Measurements from ENCODE around the gene RTN1. TPM values are rescaled to one million over a fixed set of nuclear protein-coding genes. Genes with fewer than 3 reads are reported as not detected.

The RTN1 gene
- total and polyA plus RNA-seq, 9 of the 15 experiments (the other 6 are each of a cell fraction or from before 2014, with no cell fraction given): 0.03 to 0.09 TPM; not detected in 7

- WGBS (ENCODE audit: insufficient coverage, low coverage, missing lambda C conversion rate): 0% methylated on average over 2 of the region's 2 CpGs
- H3K9me1 ChIP-seq (ENCODE audit: control insufficient read depth, insufficient read depth, low read length): no peaks in the 10 kb centered on the region
These were observed 101.0 kb downstream of the RTN1 start for GRCh38 chr14:59769586-59769985.

More at GRCh38 chr14:59769586-59769985, 101.0 kb downstream of the RTN1 start:
- Histone ChIP-seq H3K4me1 (replicated peaks in 1 of 2; ENCODE audit: control insufficient read depth in 2 of 2, insufficient read depth in 2 of 2, low read length in 2 of 2) (no peaks in the 10 kb centered on the region), H3K36me3 (ENCODE audit: control insufficient read depth, insufficient read depth, low read length) (no peaks in the 10 kb centered on the region), H2AFZ (ENCODE audit: low read depth, low read length) (no peak overlapping the region), H3K27ac (ENCODE audit: extremely low read depth, low read depth, low read length) (no peak overlapping the region), H3K9ac (ENCODE audit: insufficient read depth in 1 of 2, low read depth in 2 of 2, low read length in 2 of 2) (no peak overlapping the region), H3K27me3 (ENCODE audit: control insufficient read depth in 2 of 2, insufficient read depth in 2 of 2, low read length in 2 of 2) (no peaks in the 10 kb centered on the region), H3K79me2 (ENCODE audit: control insufficient read depth, insufficient read depth, low read length) (no peaks in the 10 kb centered on the region), H3K4me2 (ENCODE audit: insufficient read depth, low read length) (no peak overlapping the region), H4K20me1 (replicated peaks; ENCODE audit: control insufficient read depth, insufficient read depth, low read length) (no peaks in the 10 kb centered on the region), H3K9me3 (replicated peaks; ENCODE audit: control insufficient read depth, insufficient read depth, low read depth, low read length) (no peaks in the 10 kb centered on the region), H3K4me3 (no peak overlapping the region)
- POLR2A ChIA-PET: no interaction called here
- no peak for TF ChIP-seq ZNF561 (CRISPR knock-in tag; conservative IDR thresholded peaks at IDR 0.05)
- TF ChIP-seq TRIM25 (IDR thresholded peaks at IDR 0.05; ENCODE audit: borderline replicate concordance): no peak
- TF ChIP-seq EWSR1 (IDR thresholded peaks at IDR 0.05; ENCODE audit: borderline replicate concordance, low read depth, partially characterized antibody): no peak
- no peak for TF ChIP-seq HDAC1 (IDR thresholded peaks at IDR 0.05)
- no peak for TF ChIP-seq HDAC2 (IDR thresholded peaks at IDR 0.05)
- TF ChIP-seq TCF3 (CRISPR knock-in tag; IDR thresholded peaks at IDR 0.05): no peak
- TF ChIP-seq ZNF316 (IDR thresholded peaks at IDR 0.05): no peak
- TF ChIP-seq DDX20 (tag; IDR thresholded peaks at IDR 0.05; ENCODE audit: low read depth): no peak
- no peak for TF ChIP-seq HES1 (IDR thresholded peaks at IDR 0.05; ENCODE audit: low read depth)
- no peak for TF ChIP-seq RFX5 (IDR thresholded peaks at IDR 0.05; ENCODE audit: low read depth, low read length)
- no TSS peak for BruUV-seq (replicated peaks)
- in situ Hi-C loops (cut with MboI) (no loop called here), intact Hi-C loops (cut with micrococcal nuclease) (no loop called here)
- FAIRE-seq: no peak
- no peak for DNase-seq (ENCODE audit: extremely low read depth in 1 of 4, low spot score in 3 of 4)
- ATAC-seq: no peak
- CTCF ChIA-PET (ENCODE audit: low intra/inter-chr PET ratio): no interaction called here

All from K562 (cell line).